ENCODE results near the gene BCAS1.

DNA sequence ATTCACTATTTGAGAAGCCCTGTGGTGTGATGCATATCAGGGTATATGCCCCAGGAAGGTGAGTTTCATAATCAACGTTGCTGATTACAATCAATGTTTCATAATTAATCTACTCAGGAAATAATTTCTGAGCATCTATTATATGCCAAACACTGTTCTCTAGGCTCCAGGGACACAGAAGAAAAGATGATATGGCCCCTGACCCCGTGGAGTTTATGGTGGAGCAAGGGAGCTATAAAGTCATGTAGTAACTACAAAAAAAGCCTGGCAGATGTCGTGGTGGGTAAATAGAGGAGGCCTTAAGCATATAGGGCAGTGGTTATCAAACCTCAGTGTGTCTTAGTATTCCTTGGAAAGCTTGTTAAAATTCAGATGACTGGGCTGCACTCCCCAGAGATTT is 40.1 kb upstream of the BCAS1 start:
- TF ChIP-seq, protein P1, sequence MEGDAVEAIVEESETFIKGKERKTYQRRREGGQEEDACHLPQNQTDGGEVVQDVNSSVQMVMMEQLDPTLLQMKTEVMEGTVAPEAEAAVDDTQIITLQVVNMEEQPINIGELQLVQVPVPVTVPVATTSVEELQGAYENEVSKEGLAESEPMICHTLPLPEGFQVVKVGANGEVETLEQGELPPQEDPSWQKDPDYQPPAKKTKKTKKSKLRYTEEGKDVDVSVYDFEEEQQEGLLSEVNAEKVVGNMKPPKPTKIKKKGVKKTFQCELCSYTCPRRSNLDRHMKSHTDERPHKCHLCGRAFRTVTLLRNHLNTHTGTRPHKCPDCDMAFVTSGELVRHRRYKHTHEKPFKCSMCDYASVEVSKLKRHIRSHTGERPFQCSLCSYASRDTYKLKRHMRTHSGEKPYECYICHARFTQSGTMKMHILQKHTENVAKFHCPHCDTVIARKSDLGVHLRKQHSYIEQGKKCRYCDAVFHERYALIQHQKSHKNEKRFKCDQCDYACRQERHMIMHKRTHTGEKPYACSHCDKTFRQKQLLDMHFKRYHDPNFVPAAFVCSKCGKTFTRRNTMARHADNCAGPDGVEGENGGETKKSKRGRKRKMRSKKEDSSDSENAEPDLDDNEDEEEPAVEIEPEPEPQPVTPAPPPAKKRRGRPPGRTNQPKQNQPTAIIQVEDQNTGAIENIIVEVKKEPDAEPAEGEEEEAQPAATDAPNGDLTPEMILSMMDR (IDR thresholded peaks at IDR 0.05; ENCODE audit: low read depth, low read length) = no peak
- TF ChIP-seq POLR2A (IDR thresholded peaks at IDR 0.05; ENCODE audit: extremely low read depth, insufficient read length) (no peak), MYC (IDR thresholded peaks at IDR 0.05; ENCODE audit: low read depth, low read length) (no peak)
- TF ChIP-seq, protein P2, sequence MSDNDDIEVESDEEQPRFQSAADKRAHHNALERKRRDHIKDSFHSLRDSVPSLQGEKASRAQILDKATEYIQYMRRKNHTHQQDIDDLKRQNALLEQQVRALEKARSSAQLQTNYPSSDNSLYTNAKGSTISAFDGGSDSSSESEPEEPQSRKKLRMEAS (IDR thresholded peaks at IDR 0.05; ENCODE audit: low read depth, low read length) = no peak

Measured in NB4 (cell line).